Neural cell (in vitro differentiated cells): ENCODE results near the gene SEPTIN2.

ENCODE experiments used
- CTCF ChIP-seq: fragments of 450-650 bp; IDR thresholded peaks from 2 replicates; pipeline ENCODE4 v1.5.1; 2014; ENCODE audit warnings: antibody characterized with exemption, mild to moderate bottlenecking, moderate library complexity; ENCODE audit not compliant: poor library complexity, severe bottlenecking
- EP300 ChIP-seq: fragments of 450-650 bp; conservative IDR thresholded peaks from 2 replicates; pipeline ENCODE4 v1.6.1; 2014; ENCODE audit warnings: antibody characterized with exemption, mild to moderate bottlenecking, moderate library complexity; ENCODE audit not compliant: poor library complexity, severe bottlenecking
- EZH2 ChIP-seq: fragments of 200-600, 300-800 bp; shearing (Covaris generic), sonication (generic); IDR thresholded peaks from 2 replicates; pipeline ENCODE4 v1.6.1; 2014; ENCODE audit warnings: antibody characterized with exemption, low read length, borderline replicate concordance, mild to moderate bottlenecking; ENCODE audit not compliant: insufficient read depth, poor library complexity, severe bottlenecking
- MXI1 ChIP-seq: fragments of 450-650 bp; conservative IDR thresholded peaks from 2 replicates; pipeline ENCODE4 v1.6.1; 2014; ENCODE audit warnings: antibody characterized with exemption, mild to moderate bottlenecking; ENCODE audit not compliant: poor library complexity, severe bottlenecking
- POLR2AphosphoS5 ChIP-seq: IDR thresholded peaks from 2 replicates; pipeline ENCODE4 v1.6.1; 2012
- RAD21 ChIP-seq: fragments of 450-650 bp; conservative IDR thresholded peaks from 2 replicates; pipeline ENCODE4 v1.6.1; 2014; ENCODE audit warnings: antibody characterized with exemption, mild to moderate bottlenecking, moderate library complexity
- REST ChIP-seq: IDR thresholded peaks from 2 replicates; pipeline ENCODE4 v1.6.1; 2012; ENCODE audit warnings: borderline replicate concordance
- TAF1 ChIP-seq: IDR thresholded peaks from 2 replicates; pipeline ENCODE4 v1.6.1; 2012; ENCODE audit warnings: low read depth

GRCh38 chr2:241366678-241367077 lies 51.0 kb downstream of the SEPTIN2 start:
- no peak for TF ChIP-seq CTCF
- TF ChIP-seq TAF1: no peak
- TF ChIP-seq POLR2AphosphoS5: no peak
- no peak for TF ChIP-seq EP300
- no peak for TF ChIP-seq REST
- TF ChIP-seq EZH2: no peak
- TF ChIP-seq RAD21: no peak
- TF ChIP-seq MXI1: no peak
